NT2/D1 (cell line): Measurements from ENCODE around the gene TBCK.

Experiments used
- SUZ12 ChIP-seq: IDR thresholded peaks from 2 replicates; pipeline ENCODE4 v1.6.1; 2011; ENCODE audit not compliant: insufficient read length, insufficient read depth; ENCODE audit errors: extremely low read depth
- YY1 ChIP-seq: IDR thresholded peaks from 2 replicates; pipeline ENCODE4 v1.6.1; 2011; ENCODE audit not compliant: insufficient read length, insufficient read depth
- ZNF274 ChIP-seq: IDR thresholded peaks from 2 replicates; pipeline ENCODE4 v1.6.1; 2011; ENCODE audit warnings: mild to moderate bottlenecking, low read depth, low read length

DNA sequence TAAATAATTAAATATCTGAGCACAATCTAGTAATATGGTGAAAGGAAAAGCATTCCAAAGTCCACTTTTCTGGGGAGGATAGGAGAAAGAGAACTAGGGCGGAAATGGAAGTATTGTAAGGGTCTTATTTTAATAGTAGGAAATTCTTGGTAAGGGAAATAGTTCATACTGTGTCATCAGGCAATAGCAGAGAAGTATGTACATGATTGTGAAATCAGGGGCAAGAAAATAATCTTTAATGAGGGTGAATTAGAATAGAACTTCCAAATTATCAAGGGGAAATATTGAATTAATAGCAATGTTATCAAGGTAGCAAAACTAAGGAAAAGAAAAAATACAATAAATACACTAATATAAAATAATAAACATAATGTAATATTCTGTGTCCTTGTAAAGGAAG lies 37.8 kb upstream of the TBCK start:
- no peak for TF ChIP-seq YY1
- no peak for TF ChIP-seq SUZ12
- TF ChIP-seq ZNF274, result no peak
